Common myeloid progenitor, CD34-positive (primary cell): Measurements from ENCODE around the gene EXO1.

Experiments
- CTCF ChIA-PET: fragments of 350-600 bp; sonication (Branson Sonifier 250); formaldehyde crosslinking; loops from one replicate; lab custom pipeline; 2021; ENCODE audit warnings: antibody characterized with exemption; lab: Charles Lee
- POLR2A ChIA-PET: fragments of 350-600 bp; sonication (Branson Sonifier 250); formaldehyde crosslinking; loops from one replicate; lab custom pipeline; 2021; ENCODE audit warnings: antibody characterized with exemption; lab: Charles Lee
- DNase-seq, 3 donors: peaks; one replicate each; pipeline versions ENCODE4 v3.0.0 to v3.0.0-alpha.2; 2013
- H3K27ac ChIP-seq, 2 experiments: 1 replicate in 1 of 2; 2 replicates in 1 of 2; pipeline ENCODE4 v1.7.0; 2013; ENCODE audit warnings: inconsistent platforms in 2 of 2, low read length in 2 of 2, mild to moderate bottlenecking in 2 of 2, low read depth in 1 of 2, moderate library complexity in 1 of 2; ENCODE audit not compliant: severe bottlenecking in 2 of 2, insufficient read depth in 1 of 2, poor library complexity in 1 of 2
- H3K27me3 ChIP-seq, 5 experiments: replicated peaks in 2 of 5; 1 replicate in 3 of 5; 2 replicates in 2 of 5; pipeline versions ENCODE4 v1.6.1 to v1.7.0; 2013; ENCODE audit warnings: low read length in 4 of 5, mild to moderate bottlenecking in 2 of 5, moderate library complexity in 2 of 5, inconsistent platforms in 1 of 5; ENCODE audit not compliant: insufficient read depth in 5 of 5, control insufficient read depth in 4 of 5
- H3K36me3 ChIP-seq, 4 experiments: 1 replicate in 2 of 4; 2 replicates in 2 of 4; pipeline versions ENCODE4 v1.6.1 to v1.7.0; 2013; ENCODE audit warnings: low read length in 3 of 4, control low read depth in 1 of 4, mild to moderate bottlenecking in 1 of 4; ENCODE audit not compliant: control insufficient read depth in 4 of 4, insufficient read depth in 4 of 4
- H3K4me1 ChIP-seq, 4 experiments: 1 replicate in 3 of 4; 2 replicates in 1 of 4; pipeline versions ENCODE4 v1.6.1 to v1.7.1; 2013; ENCODE audit warnings: low read length in 3 of 4, mild to moderate bottlenecking in 3 of 4, control low read depth in 1 of 4, inconsistent platforms in 1 of 4, moderate library complexity in 1 of 4; ENCODE audit not compliant: control insufficient read depth in 4 of 4, insufficient read depth in 4 of 4; ENCODE audit errors: control extremely low read depth in 1 of 4
- H3K4me3 ChIP-seq, 7 experiments: 1 replicate in 4 of 7; 2 replicates in 3 of 7; pipeline versions ENCODE4 v1.5.1 to v1.7.0; 2013; ENCODE audit warnings: mild to moderate bottlenecking in 7 of 7, low read length in 6 of 7, moderate library complexity in 6 of 7, inconsistent platforms in 2 of 7, low read depth in 2 of 7, control low read depth in 1 of 7; ENCODE audit not compliant: insufficient read depth in 4 of 7, control insufficient read depth in 1 of 7; ENCODE audit errors: extremely low read depth in 1 of 7
- H3K9me3 ChIP-seq, 5 experiments: 1 replicate in 4 of 5; 2 replicates in 1 of 5; pipeline versions ENCODE4 v1.6.1 to v1.7.1; 2013; ENCODE audit warnings: low read length in 4 of 5, mild to moderate bottlenecking in 2 of 5, inconsistent platforms in 1 of 5, low read depth in 1 of 5, moderate library complexity in 1 of 5; ENCODE audit not compliant: control insufficient read depth in 4 of 5, insufficient read depth in 2 of 5; ENCODE audit errors: control extremely low read depth in 1 of 5
- WGBS: methylation state at CpG from one replicate; pipeline ENCODE4 v1.1.5; 2013; ENCODE audit not compliant: insufficient coverage; 5-methylcytosine and 5-hydroxymethylcytosine counted together

Gene EXO1

GRCh38 chr1:241810769-241811405 is 37.1 kb upstream of the EXO1 start:
- Histone ChIP-seq H3K36me3 (no peaks in the 10 kb centered on the region), H3K9me3 (no peaks in the 10 kb centered on the region), H3K27ac (no peak overlapping the region), H3K27me3 (peaks cover 0 to 2% (median 0%) of the 10 kb centered on the region in 5 experiments), H3K4me1 (no peaks in the 10 kb centered on the region), H3K4me3 (no peak overlapping the region)
- CTCF ChIA-PET = no interaction called here
- 95% methylated on average over 7 of the region's 8 CpGs for WGBS
- POLR2A ChIA-PET = no interaction called here
- DNase-seq = no peak

GRCh38 chr1:241813768-241814320 is 34.2 kb upstream of the EXO1 start:
- Histone ChIP-seq H3K4me1 (peaks cover 0 to 6% (median 0%) of the 10 kb centered on the region in 4 experiments), H3K9me3 (no peaks in the 10 kb centered on the region), H3K27ac (no peak overlapping the region), H3K27me3 (peaks cover 0 to 2% (median 0%) of the 10 kb centered on the region in 5 experiments), H3K4me3 (no peak overlapping the region), H3K36me3 (no peaks in the 10 kb centered on the region)
- no peak for DNase-seq
- ChIA-PET CTCF (interaction anchor here (0.7 kb wide), 1 partner anchor 397 kb away, joined by 3 read pairs; no protein-coding TSS in a partner anchor), POLR2A (no interaction called here)
- 100% methylated on average over 6 of the region's 8 CpGs for WGBS

GRCh38 chr1:241816008-241816407 is 32.0 kb upstream of the EXO1 start:
- CTCF ChIA-PET = interaction anchor here (0.8 kb wide), 1 partner anchor 204 kb away, joined by 3 read pairs; no protein-coding TSS in a partner anchor

GRCh38 chr1:241817331-241817792 is 30.6 kb upstream of the EXO1 start:
- ChIA-PET CTCF (interaction anchor here (1.2 kb wide), 1 partner anchor 37 kb away, joined by 3 read pairs; no protein-coding TSS in a partner anchor), POLR2A (no interaction called here)
- Histone ChIP-seq H3K9me3 (no peaks in the 10 kb centered on the region), H3K4me1 (peaks cover 0 to 6% (median 0%) of the 10 kb centered on the region in 4 experiments), H3K27me3 (peaks cover 0 to 2% (median 0%) of the 10 kb centered on the region in 5 experiments), H3K36me3 (no peaks in the 10 kb centered on the region), H3K27ac (no peak overlapping the region), H3K4me3 (no peak overlapping the region)
- no peak for DNase-seq
- no CpG with 5 or more reads among the region's 1 CpG for WGBS

More at GRCh38 chr1:241816008-241816407, 32.0 kb upstream of the EXO1 start:
- DNase-seq = no peak
- 100% methylated on average over 1 of the region's 6 CpGs for WGBS
- no peak overlapping the region for H3K27ac ChIP-seq
- H3K4me3 ChIP-seq = no peak overlapping the region
- POLR2A ChIA-PET = no interaction called here
- peaks cover 0 to 2% (median 0%) of the 10 kb centered on the region in 5 experiments for H3K27me3 ChIP-seq
- H3K4me1 ChIP-seq = peaks cover 0 to 6% (median 0%) of the 10 kb centered on the region in 4 experiments
- H3K36me3 ChIP-seq = no peaks in the 10 kb centered on the region
- no peaks in the 10 kb centered on the region for H3K9me3 ChIP-seq

- no peak for DNase-seq
- H3K36me3 ChIP-seq = no peaks in the 10 kb centered on the region
- H3K27ac ChIP-seq = no peak overlapping the region
- H3K27me3 ChIP-seq = peaks cover 0 to 2% (median 0%) of the 10 kb centered on the region in 5 experiments
- no peak overlapping the region for H3K4me3 ChIP-seq
- H3K4me1 ChIP-seq = peaks cover 0 to 6% (median 0%) of the 10 kb centered on the region in 4 experiments
- H3K9me3 ChIP-seq = no peaks in the 10 kb centered on the region
- ChIA-PET POLR2A (no interaction called here), CTCF (interaction anchor here (1.2 kb wide), 1 partner anchor 37 kb away, joined by 3 read pairs; no protein-coding TSS in a partner anchor)
- 100% methylated on average over 1 of the region's 3 CpGs for WGBS
Observed at GRCh38 chr1:241817956-241818612, 29.9 kb upstream of the EXO1 start.

GRCh38 chr1:241819340-241819866 is 28.6 kb upstream of the EXO1 start:
- H3K27me3 ChIP-seq = peaks cover 0 to 2% (median 0%) of the 10 kb centered on the region in 5 experiments
- H3K4me3 ChIP-seq = no peak overlapping the region
- H3K27ac ChIP-seq = no peak overlapping the region
- no peaks in the 10 kb centered on the region for H3K36me3 ChIP-seq
- H3K9me3 ChIP-seq = no peaks in the 10 kb centered on the region
- H3K4me1 ChIP-seq = peaks cover 0 to 6% (median 0%) of the 10 kb centered on the region in 4 experiments
- ChIA-PET CTCF (no interaction called here), POLR2A (no interaction called here)
- DNase-seq = no peak
- 90% methylated on average over 3 of the region's 4 CpGs for WGBS
